WERI-Rb-1 (cell line): Measurements from ENCODE around the gene TSPAN2.

Source experiments
- DNase-seq: peaks from one replicate; pipeline ENCODE4 v3.0.0-alpha.2; 2020
- H3K27ac ChIP-seq: fragments of 250-450 bp; sonication (Bioruptor Pico); 2 replicates; pipeline ENCODE4 v1.5.1; 2020; ENCODE audit warnings: mild to moderate bottlenecking, moderate library complexity
- H3K27me3 ChIP-seq: fragments of 250-450 bp; sonication (Bioruptor Pico); 2 replicates; pipeline ENCODE4 v1.5.1; 2021; ENCODE audit warnings: mild to moderate bottlenecking, low read depth, moderate library complexity; ENCODE audit not compliant: insufficient read depth, severe bottlenecking
- H3K36me3 ChIP-seq: fragments of 250-450 bp; sonication (Bioruptor Pico); 2 replicates; pipeline ENCODE4 v1.5.1; 2020; ENCODE audit warnings: mild to moderate bottlenecking, moderate library complexity
- H3K4me3 ChIP-seq: 2 replicates; pipeline ENCODE4 v1.5.1; 2011; ENCODE audit warnings: low read depth, mild to moderate bottlenecking, control low read depth, low read length
- H3K9me3 ChIP-seq: fragments of 250-450 bp; sonication (Bioruptor Pico); 2 replicates; pipeline ENCODE4 v1.5.1; 2021; ENCODE audit warnings: mild to moderate bottlenecking, moderate library complexity; ENCODE audit not compliant: severe bottlenecking
- CTCF ChIP-seq: IDR thresholded peaks from 2 replicates; pipeline ENCODE4 v1.5.1; 2011; ENCODE audit warnings: low read depth, mild to moderate bottlenecking, control low read depth, inconsistent platforms, low read length

Gene TSPAN2

DNA sequence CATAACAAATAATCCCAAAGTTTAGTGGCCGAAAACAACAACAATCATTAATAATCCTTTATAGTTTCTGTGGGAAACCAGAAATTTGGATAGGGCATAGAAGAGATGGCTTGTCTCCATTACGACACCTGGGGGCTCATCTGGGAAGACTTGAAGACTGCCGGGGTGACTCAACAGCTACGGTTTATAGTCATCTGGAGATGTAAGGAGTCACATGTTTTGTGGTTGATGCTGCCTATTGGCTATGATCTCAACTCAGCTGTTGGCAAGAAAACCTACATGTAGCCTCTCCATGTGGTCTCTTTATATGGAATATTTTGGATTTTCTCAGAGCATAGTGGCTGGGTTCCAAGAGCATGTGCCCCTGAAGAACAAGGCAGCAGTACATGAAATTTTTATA, 29.3 kb upstream of the TSPAN2 start:
- no peaks in the 10 kb centered on the region for H3K27me3 ChIP-seq
- no peaks in the 10 kb centered on the region for H3K36me3 ChIP-seq
- DNase-seq: no peak
- no peak overlapping the region for H3K27ac ChIP-seq
- no peak overlapping the region for H3K4me3 ChIP-seq
- H3K9me3 ChIP-seq: peaks cover 11% of the 10 kb centered on the region
- no peak for TF ChIP-seq CTCF

DNA sequence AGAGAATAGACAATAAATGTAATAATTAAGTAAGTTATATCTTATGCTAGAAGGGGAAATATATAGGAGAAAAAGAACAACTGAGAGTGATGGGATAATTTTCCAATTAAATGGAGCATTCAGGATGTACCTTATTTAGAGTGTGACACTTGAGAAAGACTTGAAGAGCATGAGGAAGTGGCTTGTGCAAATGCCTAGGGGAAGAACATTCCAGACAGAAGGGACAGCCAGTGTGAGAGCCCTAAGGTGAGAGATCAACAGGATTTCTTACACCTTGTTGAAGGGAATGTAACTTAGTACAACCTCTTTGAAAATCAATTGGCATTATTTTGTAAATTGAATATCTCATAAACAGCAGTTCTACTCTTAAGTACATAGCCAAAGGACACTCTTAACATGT, 28.8 kb upstream of the TSPAN2 start:
- no peak for TF ChIP-seq CTCF
- no peak overlapping the region for H3K27ac ChIP-seq
- no peaks in the 10 kb centered on the region for H3K27me3 ChIP-seq
- DNase-seq: no peak
- H3K4me3 ChIP-seq: no peak overlapping the region
- no peaks in the 10 kb centered on the region for H3K36me3 ChIP-seq
- H3K9me3 ChIP-seq: peaks cover 11% of the 10 kb centered on the region

- no peak for DNase-seq
- Histone ChIP-seq H3K27me3 (no peaks in the 10 kb centered on the region), H3K4me3 (no peak overlapping the region), H3K9me3 (peaks cover 11% of the 10 kb centered on the region), H3K36me3 (no peaks in the 10 kb centered on the region), H3K27ac (no peak overlapping the region)
- TF ChIP-seq CTCF: no peak
These were observed 28.0 kb upstream of the TSPAN2 start for GRCh38 chr1:115117298-115117697.

- H3K27me3 ChIP-seq: no peaks in the 10 kb centered on the region
These were observed 27.2 kb upstream of the TSPAN2 start for GRCh38 chr1:115116512-115116911.

DNA sequence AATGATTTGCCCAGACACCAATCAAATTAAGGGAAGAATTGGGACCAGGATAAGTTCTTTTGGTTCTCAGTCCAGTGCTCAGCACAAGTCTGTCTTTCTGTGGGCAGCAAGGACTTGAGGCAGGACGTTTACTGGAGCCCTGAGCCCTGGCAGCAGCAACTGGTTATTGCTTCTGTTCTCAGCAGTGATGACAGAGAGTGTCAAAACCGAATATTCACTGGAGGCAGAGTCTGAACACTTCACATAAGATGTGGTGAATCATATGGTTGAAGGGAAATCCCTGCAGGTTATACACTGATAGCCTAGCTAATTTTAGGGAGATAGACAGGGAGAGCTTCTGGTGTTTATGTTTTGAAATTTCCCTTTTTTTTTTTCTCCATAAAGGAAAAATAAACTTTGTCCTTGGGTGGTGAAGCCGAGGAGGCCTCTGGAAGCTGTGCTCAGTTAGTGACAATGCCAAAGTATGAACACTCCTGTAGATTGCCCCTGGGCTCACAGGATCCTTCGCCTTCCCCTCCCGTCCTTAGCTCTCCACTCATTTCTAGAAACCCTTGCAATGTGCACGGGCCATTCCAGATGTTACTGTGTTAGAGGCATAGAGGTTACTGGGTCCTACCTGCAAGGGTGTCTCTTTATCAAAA, 26.3 kb upstream of the TSPAN2 start:
- no peak for TF ChIP-seq CTCF
- no peak overlapping the region for H3K27ac ChIP-seq
- DNase-seq: no peak
- no peaks in the 10 kb centered on the region for H3K27me3 ChIP-seq
- peaks cover 7% of the 10 kb centered on the region for H3K9me3 ChIP-seq
- no peaks in the 10 kb centered on the region for H3K36me3 ChIP-seq
- H3K4me3 ChIP-seq: no peak overlapping the region

More at GRCh38 chr1:115116512-115116911, 27.2 kb upstream of the TSPAN2 start:
- DNase-seq: no peak
- Histone ChIP-seq H3K27ac (no peak overlapping the region), H3K4me3 (no peak overlapping the region), H3K9me3 (peaks cover 7% of the 10 kb centered on the region), H3K36me3 (no peaks in the 10 kb centered on the region)
- no peak for TF ChIP-seq CTCF

- no peak for TF ChIP-seq CTCF
- Histone ChIP-seq H3K4me3 (no peak overlapping the region), H3K27me3 (no peaks in the 10 kb centered on the region), H3K27ac (no peak overlapping the region), H3K9me3 (no peaks in the 10 kb centered on the region), H3K36me3 (no peaks in the 10 kb centered on the region)
- no peak for DNase-seq
These were observed 25.0 kb upstream of the TSPAN2 start for GRCh38 chr1:115114308-115114707.
